Effector CD8-positive, alpha-beta T cell (primary cell): ENCODE data around the gene ABCF3.

ENCODE experiments used
- DNase-seq: peaks from one replicate; lab custom pipeline; 2025; lab: John Stamatoyannopoulos, UW

Gene ABCF3

DNA sequence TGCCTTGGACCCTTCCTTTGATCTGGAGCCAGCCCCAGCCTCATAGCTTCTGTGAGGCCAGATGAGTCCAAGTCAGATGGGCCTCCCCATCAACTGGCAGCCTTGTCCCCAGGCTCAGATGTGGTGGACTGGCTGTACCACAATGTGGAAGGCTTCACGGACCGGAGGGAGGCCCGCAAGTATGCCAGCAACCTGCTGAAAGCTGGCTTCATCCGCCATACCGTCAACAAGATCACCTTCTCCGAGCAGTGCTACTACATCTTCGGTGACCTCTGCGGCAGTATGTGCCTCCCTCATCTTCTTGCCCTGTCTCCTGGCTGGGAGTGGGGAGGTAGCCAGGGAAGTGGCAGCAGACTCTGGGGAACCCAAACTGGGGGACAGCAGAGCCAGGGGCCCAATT lies 18.2 kb upstream of the ABCF3 start:
- no peak for DNase-seq

DNA sequence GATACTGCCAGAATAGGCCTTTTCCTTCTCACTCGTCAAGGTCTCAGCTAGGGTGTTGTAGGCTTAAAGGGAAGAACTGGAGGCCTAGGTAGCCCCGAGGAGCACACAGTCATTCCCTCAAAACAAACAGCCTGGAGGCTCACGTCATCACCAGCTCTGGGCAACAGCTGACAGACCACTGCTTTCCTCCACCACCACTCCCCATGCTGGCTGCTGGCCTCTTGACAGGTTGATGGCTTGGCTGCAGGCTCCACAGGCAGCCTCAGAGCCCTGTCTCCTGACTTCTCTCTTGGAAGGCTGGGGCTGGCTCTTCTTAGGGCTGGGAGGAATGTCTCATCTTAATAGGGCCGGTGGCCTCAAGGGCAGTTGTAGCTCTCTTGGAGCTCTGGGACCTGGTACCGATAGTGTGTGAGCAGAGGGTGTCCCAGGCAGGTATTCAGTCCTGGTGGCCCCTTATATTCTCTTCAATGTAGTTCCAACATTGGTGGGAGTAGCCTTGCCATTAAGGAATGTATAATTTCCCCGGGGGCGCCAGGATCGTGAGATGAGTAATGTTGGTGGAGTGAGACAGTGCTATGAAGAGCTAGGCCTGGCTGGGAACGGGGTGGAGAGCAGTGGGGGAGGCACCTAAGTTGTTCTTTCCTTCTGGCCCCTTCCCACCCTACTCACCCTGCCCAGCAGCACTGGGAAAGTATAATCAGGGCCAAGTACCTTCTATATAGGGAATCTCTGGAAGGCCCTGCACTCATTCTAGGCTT lies 17.5 kb upstream of the ABCF3 start:
- DNase-seq: no peak

DNA sequence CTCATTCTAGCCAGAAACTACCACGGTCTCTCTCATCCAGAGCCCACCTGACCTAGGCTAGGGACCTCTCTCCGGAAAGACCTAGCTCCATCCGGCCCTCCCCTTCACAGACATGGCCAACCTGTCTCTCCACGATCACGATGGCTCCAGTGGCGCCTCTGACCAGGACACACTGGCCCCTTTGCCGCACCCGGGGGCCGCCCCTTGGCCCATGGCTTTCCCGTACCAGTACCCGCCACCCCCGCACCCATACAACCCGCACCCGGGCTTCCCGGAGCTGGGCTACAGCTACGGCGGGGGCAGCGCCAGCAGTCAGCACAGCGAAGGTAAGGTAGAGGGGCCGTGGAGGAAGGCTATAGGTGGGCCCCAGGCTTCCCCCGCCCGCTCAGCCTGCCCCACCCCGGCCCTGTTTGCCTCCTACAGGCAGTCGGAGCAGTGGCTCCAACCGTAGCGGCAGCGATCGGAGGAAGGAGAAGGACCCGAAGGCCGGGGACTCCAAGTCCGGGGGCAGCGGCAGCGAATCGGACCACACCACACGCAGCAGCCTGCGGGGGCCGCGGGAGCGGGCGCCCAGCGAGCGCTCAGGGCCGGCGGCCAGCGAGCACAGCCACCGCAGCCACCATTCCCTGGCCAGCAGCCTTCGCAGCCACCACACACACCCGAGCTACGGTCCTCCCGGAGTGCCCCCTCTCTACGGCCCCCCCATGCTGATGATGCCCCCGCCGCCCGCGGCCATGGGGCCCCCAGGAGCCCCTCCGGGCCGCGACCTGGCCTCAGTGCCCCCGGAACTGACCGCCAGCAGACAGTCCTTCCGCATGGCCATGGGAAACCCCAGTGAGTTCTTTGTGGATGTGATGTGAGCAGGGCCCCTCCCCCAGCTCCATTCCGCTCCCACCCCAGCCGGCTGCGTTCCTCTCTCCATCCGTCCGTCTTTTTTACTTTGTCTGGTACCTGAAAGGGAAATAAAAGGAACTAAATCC lies 15.8 kb upstream of the ABCF3 start:
- DNase-seq: no peak

DNA sequence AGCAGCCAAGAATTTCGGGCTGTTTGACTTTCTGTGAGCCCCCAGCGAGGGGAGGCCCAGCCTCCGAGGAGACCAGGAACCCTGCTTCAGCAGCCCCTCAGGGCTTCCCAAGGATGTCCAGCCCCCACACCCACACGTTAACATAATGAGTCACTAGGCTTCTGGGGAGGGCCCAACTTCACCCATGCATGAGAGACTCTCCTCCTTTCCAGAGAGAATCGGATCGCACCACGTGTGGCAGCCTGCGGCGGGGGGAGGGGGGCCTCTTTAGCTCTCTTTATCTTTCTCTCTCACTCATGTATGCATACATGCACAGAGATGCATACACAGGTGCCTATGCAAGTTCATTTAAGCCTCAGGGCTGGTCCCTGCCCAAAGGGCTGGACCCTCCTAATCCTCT lies 14.4 kb upstream of the ABCF3 start:
- DNase-seq: no peak

DNA sequence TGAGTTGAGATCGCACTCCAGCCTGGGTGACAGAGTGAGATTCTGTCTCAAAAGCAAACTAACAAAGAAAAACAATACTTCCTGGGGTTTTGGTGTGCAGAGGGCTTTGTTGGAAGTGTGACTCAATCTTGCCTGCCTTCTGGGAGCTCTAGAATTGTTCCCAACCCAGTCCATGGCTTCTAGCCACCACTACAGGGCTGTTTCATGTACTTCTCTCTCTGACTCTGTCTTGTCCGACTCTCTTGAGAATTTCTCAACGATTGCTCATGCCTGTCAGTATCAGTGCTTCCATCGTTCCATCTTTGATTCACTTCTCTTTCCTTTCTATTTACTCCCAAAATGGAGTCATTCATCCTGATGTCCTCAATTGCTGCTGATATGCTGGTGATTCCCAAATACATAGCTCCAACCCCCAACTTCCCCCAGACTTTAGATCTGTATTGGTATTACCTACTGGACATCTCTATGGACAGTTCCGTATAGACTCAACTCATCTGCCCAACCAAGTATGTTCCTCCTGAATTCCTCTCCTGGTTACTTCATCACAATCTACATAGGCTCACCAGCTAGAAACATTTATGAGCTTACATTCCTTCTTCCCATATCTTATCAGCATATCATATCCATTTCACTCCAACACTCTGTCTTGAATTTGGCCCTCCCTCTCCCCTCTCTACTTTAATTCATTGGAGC lies 13.2 kb upstream of the ABCF3 start:
- DNase-seq: no peak

DNA sequence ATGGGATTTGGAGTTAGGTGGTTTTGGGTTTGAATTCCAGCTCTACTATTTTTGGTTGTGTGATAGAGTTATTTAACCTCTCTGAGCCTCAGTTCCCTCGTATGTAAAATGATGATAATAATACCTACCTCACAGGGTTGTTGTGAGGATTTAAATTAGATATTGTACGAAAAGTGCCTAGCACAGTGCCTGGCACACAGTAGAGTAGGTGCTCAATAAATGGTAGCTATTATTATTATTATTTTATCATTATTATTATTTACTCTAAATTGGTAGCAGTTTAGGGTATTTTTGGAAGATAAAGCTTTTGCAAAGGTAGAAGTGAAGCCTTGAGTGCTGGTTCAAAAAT lies 12.7 kb upstream of the ABCF3 start:
- DNase-seq: no peak

DNA sequence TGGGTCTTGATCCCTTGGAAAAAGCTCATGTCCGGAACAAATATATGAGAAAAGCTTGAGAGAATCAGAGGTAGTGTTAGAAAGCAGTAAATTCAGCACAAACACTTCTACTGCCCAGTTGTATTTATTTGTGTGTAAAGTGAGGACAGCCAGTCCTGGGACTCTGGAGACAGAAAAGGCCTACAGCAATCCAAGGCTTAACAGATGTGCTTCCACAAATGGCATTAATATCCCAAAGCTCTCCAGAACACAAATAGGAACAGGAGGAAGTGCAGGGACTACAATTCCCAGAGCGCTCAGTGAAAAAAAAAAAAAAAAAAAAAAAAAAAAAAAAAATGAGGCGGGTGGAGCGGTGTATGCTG lies 11.7 kb upstream of the ABCF3 start:
- no peak for DNase-seq

DNA sequence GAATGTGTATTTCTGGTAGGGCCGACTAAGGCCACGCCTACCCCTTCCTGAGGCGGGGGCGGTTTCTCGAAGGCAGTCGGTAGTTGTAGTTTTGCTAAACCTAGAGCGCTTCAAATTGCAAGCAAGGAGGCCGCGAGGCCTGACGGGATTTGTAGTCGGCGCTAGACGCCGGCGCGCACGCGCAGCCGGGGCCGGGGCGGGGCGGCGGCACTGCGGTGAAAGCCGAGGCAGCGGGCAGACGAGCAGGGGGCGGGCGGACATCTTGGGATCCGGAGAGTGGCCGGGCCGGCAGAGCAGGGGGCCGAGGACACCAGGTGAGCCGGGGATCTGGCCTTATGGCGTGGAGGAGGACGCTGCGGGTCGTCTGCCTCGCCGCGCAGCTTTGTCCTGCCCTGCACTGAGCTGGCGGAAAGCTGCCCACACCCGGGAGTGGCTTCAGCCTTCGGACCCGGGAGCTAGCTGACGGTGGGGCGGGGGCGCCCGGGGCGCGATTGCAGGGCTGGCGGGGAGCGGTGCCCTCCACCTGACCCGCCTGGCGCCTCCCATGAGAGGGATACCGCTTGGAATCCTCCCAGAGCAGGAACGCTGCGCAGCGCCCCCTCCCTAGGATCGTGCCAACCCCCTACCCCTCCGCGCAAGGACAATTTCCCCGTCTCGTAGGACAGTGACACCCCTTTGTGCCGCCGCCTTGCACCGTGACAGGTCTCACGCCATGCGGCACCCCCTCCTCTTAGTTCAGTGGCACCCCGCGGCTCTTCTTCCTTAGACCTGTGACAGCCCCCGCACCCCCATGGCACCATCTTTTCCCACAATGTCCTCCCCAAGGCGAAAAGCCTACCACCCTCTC lies 11.1 kb upstream of the ABCF3 start, which contains the start of gene AP2M1:
AP2M1 (plus strand) TSS at position 210 of the 847 bp plus-strand sequence. CDS start 2,139 bp downstream, outside the sequence.
- peak; percentile 93 for DNase-seq

DNA sequence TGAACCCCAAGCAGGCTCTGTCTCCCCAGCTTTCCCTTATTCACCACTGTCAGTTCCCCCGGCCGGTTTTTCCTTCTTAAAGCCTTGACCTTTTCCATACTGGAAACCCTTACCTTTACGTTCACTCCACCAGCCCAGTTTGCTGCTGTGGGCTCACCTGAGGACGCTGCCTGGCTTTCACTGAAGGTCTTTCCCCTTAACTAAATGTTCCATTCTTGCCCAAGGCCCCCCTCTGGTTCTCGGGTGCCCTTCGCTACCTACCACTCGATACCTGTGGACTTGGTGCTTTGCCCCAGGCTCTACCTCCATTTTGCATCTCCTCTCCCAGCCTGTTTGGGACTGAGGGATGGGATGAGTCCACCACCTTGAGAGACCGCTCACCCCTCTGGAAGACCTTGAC lies 10.5 kb upstream of the ABCF3 start:
- DNase-seq: no peak

DNA sequence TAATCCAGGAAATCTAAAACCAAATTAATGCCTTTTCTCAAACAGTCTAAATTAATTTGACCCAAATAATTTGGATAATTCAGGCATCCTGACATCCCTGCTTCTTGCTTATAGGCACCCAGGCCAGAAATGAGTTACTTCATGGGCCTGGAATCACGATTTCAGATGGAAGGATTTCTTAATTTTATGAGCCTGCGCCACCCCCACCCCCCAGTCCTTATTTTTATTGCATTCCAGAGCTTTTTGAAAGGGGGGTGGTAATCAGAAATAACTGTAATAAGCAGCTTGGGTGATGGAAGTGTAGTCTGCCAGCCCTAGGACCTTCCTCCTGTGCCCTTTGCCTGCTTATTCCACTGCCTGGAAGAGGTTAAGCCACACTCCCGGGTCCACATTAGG lies 10.0 kb upstream of the ABCF3 start:
- no peak for DNase-seq

DNA sequence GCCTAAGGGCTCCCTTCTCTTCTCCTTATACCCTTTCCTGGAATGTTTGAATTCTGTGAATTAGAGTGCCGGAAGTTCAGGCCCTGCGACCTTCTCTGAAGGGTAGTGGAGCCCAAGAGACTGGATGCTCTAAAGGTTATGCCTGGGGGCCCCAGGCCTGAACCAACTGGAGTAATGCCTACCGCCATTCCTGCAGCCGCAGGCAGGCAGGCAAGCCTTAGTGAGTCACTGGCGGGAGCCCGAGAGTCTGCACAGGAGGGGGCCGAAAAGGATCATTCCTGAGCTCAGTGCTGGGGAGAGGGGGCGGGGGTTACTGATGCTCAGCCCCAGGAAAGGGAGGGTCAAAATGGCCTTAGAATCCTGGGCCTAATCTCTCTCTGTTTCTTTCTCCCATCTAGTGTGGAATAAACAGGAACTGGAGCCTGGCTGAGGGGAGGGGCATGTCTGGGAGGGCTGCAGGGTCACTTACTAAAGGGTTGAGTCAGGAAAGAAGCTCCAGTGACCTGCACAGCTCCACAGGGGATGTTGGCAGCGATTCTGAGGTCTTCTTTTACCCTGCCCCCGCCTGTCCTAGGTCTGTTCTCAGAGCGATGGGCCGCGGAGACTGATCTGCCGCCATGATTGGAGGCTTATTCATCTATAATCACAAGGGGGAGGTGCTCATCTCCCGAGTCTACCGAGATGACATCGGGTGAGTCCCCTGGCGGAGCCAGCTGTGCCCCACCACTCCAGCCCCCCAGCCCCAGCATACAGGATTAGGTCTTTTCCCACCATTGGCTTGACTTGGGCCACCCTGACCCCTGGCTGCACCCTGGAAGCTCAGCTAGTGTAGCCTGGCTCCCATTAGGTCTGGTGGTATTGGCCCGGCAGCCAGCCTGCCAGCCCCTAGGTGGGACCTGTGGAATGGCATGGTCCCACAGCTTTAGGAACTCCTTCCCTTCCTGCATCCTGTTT lies 9.3 kb upstream of the ABCF3 start:
- no peak for DNase-seq

DNA sequence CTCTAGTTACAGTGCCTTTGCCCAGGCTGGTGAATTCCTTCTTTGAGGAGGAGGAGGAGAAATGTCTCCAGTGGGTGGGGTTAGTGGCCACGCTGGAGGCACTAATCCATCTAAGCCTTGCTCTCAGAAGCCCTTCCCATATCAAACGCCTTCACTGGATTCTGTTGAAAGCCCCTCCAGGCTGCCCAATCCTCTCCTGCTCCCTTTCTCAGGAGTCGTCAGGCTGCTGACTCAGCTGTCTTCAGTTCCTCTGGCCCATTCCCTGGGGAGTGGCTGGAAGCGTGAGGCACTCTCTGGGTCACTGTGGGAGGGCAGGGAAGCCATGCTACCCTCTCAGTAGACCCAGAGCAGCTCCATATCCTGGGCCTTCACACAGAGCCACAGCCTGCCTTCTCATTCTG lies 8.7 kb upstream of the ABCF3 start:
- DNase-seq: no peak

DNA sequence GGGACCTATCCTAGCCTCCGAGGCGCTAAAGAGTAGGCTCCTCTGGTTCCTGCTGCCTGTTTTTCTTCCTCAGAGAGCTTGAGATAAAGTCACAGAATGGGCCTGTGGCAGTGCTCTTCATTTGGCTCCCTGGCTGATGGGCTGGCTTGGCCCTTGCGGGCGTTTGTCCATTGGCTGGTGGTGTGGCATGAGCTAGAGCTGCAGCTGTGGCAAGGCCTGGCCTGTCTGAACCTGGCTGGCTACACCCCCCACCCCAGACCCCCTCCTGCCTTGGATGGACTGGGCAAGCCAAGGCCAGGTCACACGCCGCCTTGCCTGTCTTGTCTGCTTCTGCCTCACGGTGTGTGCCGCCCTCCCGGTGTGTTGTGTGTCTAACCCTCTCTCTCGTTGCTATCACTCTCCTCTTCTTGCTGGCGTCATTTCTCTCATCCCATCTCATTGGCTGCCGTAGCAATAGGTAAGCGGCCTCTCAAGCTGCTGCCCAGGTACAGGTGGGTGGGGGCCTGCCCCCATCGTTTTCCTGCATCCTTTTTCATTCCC lies 8.2 kb upstream of the ABCF3 start:
- DNase-seq: no peak

DNA sequence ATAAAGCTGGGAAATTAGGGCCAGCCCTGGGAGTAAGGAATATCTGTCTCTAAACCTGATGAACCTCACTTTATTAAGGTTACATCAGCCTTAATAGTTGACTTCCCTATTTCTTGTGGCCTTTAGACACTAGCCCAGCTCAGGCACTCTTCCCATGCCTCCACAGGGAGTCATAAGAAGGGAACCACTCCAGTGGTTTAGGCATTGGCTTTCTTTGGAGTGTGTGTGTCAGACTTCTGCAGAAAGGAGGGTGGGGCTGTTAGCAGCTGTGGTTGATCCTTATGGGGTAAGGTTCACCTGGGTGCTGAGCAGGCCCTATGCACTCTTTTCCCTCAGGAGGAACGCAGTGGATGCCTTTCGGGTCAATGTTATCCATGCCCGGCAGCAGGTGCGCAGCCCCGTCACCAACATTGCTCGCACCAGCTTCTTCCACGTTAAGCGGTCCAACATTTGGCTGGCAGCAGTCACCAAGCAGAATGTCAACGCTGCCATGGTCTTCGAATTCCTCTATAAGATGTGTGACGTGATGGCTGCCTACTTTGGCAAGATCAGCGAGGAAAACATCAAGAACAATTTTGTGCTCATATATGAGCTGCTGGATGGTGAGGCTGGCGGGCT lies 7.4 kb upstream of the ABCF3 start:
- DNase-seq: no peak

DNA sequence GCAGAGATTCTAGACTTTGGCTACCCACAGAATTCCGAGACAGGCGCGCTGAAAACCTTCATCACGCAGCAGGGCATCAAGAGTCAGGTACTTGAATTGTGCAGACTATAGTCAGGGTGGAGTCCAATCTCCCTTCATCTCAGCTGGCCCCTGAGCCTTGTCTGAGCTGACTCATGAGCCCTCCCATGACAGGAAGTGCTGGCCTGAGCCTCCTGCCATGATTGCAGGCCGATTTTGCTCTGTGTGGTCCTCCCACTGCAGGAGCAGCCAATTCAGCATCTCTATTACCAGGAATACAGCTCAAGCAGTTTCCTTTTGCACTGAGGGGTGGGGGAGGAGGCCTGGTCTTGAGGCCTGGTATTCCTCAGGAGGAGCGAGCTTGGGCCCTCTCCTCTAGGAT lies 5.8 kb upstream of the ABCF3 start:
- DNase-seq: no peak

DNA sequence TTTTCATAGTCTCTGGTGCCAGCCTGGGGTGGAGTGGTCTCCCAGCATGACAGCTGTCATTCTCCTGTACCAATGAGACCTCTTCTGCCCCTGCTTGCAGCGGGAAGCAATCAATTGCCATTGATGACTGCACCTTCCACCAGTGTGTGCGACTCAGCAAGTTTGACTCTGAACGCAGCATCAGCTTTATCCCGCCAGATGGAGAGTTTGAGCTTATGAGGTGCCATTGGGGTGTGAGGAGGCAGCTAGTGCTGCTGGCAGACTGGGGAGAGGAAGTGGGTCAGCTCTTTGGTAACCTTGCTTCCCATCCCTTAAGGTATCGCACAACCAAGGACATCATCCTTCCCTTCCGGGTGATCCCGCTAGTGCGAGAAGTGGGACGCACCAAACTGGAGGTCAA lies 4.4 kb upstream of the ABCF3 start:
- DNase-seq: no peak

DNA sequence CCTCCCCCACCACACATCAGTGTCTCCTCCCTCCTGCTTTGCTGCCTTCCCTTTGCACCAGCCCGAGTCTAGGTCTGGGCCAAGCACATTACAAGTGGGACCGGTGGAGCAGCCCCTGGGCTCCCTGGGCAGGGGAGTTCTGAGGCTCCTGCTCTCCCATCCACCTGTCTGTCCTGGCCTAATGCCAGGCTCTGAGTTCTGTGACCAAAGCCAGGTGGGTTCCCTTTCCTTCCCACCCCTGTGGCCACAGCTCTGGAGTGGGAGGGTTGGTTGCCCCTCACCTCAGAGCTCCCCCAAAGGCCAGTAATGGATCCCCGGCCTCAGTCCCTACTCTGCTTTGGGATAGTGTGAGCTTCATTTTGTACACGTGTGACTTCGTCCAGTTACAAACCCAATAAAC lies 2.3 kb upstream of the ABCF3 start:
- no peak for DNase-seq

DNA sequence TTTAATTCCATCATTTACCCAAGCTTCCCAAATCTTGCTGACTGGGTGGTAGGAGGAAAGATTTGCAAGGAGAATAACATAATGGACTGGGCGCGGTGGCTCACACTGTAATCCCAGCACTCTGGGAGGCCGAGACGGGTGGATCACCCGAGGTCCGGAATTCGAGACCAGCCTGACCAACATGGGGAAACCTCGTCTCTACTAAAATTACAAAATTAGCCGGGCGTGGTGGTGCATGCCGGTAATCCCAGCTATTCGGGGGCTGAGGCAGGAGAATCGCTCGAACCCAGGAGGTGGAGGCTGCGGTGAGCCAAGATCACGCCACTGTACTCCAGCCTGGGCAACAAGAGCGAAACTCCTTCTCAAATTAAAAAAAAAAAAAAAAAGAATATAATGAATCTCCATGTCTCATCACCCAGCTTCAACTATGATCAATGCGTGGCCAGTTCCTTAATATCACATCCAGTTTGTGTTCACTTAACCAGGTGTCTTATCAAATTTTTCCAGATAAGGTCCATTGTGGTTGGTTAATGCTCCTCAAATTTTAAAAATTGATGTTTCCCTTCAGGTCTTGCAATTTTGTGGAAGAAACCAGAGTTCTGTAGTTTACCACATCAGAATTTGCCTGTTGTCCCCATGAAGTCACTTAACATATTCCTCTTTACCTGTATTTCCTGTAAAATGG lies 1.3 kb upstream of the ABCF3 start:
- no peak for DNase-seq
